Measurements from ENCODE around the gene SRSF6.

SRSF6 gene

GRCh38 chr20:43459022-43459942 lies 1.6 kb downstream of the SRSF6 start:
- peak overlapping the region; percentile 93 for H3K4me3 ChIP-seq (ENCODE audit: low read depth, low read length)
- in situ Hi-C loops (cut with HindIII; ENCODE audit: low sequenced_read_pairs), result no loop called here
- no peak for TF ChIP-seq CTCF (IDR thresholded peaks at IDR 0.05; ENCODE audit: low read depth, low read length, missing control alignments)
- DNase-seq (ENCODE audit: low read depth), result no peak

- in situ Hi-C loops (cut with HindIII; ENCODE audit: low sequenced_read_pairs), result no loop called here
- no peak for TF ChIP-seq CTCF (IDR thresholded peaks at IDR 0.05; ENCODE audit: low read depth, low read length, missing control alignments)
- H3K4me3 ChIP-seq (ENCODE audit: low read depth, low read length), result no peak overlapping the region
- no peak for DNase-seq (ENCODE audit: low read depth)
These were observed 2.6 kb downstream of the SRSF6 start for GRCh38 chr20:43460172-43460829.

GRCh38 chr20:43460830-43461200 lies 3.1 kb downstream of the SRSF6 start:
- H3K4me3 ChIP-seq (ENCODE audit: low read depth, low read length), result no peak overlapping the region
- in situ Hi-C loops (cut with HindIII; ENCODE audit: low sequenced_read_pairs), result no loop called here
- no peak for TF ChIP-seq CTCF (IDR thresholded peaks at IDR 0.05; ENCODE audit: low read depth, low read length, missing control alignments)
- DNase-seq (ENCODE audit: low read depth), result no peak

GRCh38 chr20:43461894-43462659 lies 4.4 kb downstream of the SRSF6 start:
- DNase-seq (ENCODE audit: low read depth), result no peak
- no peak for TF ChIP-seq CTCF (IDR thresholded peaks at IDR 0.05; ENCODE audit: low read depth, low read length, missing control alignments)
- no peak overlapping the region for H3K4me3 ChIP-seq (ENCODE audit: low read depth, low read length)
- in situ Hi-C loops (cut with HindIII; ENCODE audit: low sequenced_read_pairs), result no loop called here

- DNase-seq (ENCODE audit: low read depth), result no peak
- in situ Hi-C loops (cut with HindIII; ENCODE audit: low sequenced_read_pairs), result no loop called here
- H3K4me3 ChIP-seq (ENCODE audit: low read depth, low read length), result no peak overlapping the region
- TF ChIP-seq CTCF (IDR thresholded peaks at IDR 0.05; ENCODE audit: low read depth, low read length, missing control alignments), result no peak
These were observed 5.2 kb downstream of the SRSF6 start for GRCh38 chr20:43462660-43463526.
